Spleen (tissue), 11 donors: ENCODE results near the gene STK10. TPM values are rescaled to one million over a fixed set of nuclear protein-coding genes. Genes with fewer than 3 reads are reported as not detected.

ENCODE experiments used
- DNase-seq: peaks from one replicate; pipeline ENCODE4 v3.0.0-alpha.2; 2020
- H3K27ac ChIP-seq, 8 donors: fragments of 200-600 bp; sonication (generic) in 7 of 8; 1 replicate in 4 of 8; 2 replicates in 4 of 8; pipeline versions ENCODE4 v1.5.0 to v1.8.0; 2016 to 2021; ENCODE audit warnings: inconsistent platforms in 4 of 8, mild to moderate bottlenecking in 4 of 8, moderate library complexity in 1 of 8
- H3K27me3 ChIP-seq, 7 donors: fragments of 200-600 bp; sonication (generic) in 6 of 7; replicated peaks in 1 of 7; 1 replicate in 4 of 7; 2 replicates in 3 of 7; pipeline versions ENCODE4 v1.5.0 to v1.8.0; 2016 to 2021; ENCODE audit warnings: inconsistent platforms in 3 of 7, mild to moderate bottlenecking in 1 of 7
- H3K36me3 ChIP-seq, 6 donors: fragments of 200-600 bp; sonication (generic) in 5 of 6; 1 replicate in 4 of 6; 2 replicates in 2 of 6; pipeline versions ENCODE4 v1.5.0 to v1.8.0; 2016 to 2021; ENCODE audit warnings: inconsistent platforms in 2 of 6
- H3K4me1 ChIP-seq, 6 donors: fragments of 200-600 bp; sonication (generic) in 5 of 6; 1 replicate in 3 of 6; 2 replicates in 3 of 6; pipeline versions ENCODE4 v1.5.0 to v1.8.0; 2016 to 2021; ENCODE audit warnings: inconsistent platforms in 3 of 6
- H3K4me3 ChIP-seq, 8 donors: fragments of 200-600 bp; sonication (generic) in 7 of 8; 1 replicate in 4 of 8; 2 replicates in 4 of 8; pipeline versions ENCODE4 v1.5.0 to v1.8.0; 2016 to 2021; ENCODE audit warnings: inconsistent platforms in 4 of 8, mild to moderate bottlenecking in 4 of 8, moderate library complexity in 2 of 8
- H3K9me3 ChIP-seq, 8 donors: fragments of 200-600 bp; sonication (generic) in 7 of 8; 1 replicate in 4 of 8; 2 replicates in 4 of 8; pipeline versions ENCODE4 v1.5.0 to v1.8.0; 2016 to 2021; ENCODE audit warnings: inconsistent platforms in 4 of 8
- POLR2A ChIP-seq, 3 donors: fragments of 450-650 bp; IDR thresholded peaks; one replicate each; pipeline ENCODE4 v1.5.1; 2017; ENCODE audit warnings: antibody characterized with exemption in 3 of 3, mild to moderate bottlenecking in 1 of 3
- POLR2AphosphoS5 ChIP-seq, 3 donors: sonication (generic); formaldehyde crosslinking; IDR thresholded peaks; one replicate each; pipeline ENCODE4 v1.5.1; 2017; ENCODE audit warnings: antibody characterized with exemption in 3 of 3
- WGBS, 5 donors: extraction: QIAGEN DNeasy Blood & Tissue Kit in 3 of 5; methylation state at CpG; one replicate each; pipeline versions ENCODE4 v1.1.5 to v1.1.7; 2013 to 2018; 5-methylcytosine and 5-hydroxymethylcytosine counted together
- intact Hi-C: fragments of 100-400 bp; cut with DNase I; formaldehyde crosslinking; loops from one replicate; pipeline ENCODE4 v1.15.0; 2023; ENCODE audit warnings: low total_unique reads
- polyA plus RNA-seq, 3 donors: library from polyadenylated mRNA; stranded (reverse); fragments of 200-250 nt; gene quantifications; one replicate each; pipeline ENCODE4 v1.2.1, GENCODE V29; 2013
- total RNA-seq, 7 donors: library from RNA; depleted of rRNA in 3 of 7; stranded (reverse); fragments of >200 nt in 3 of 7; fragmentation: NEBNext Ultra II Directional in 4 of 7; extraction: Animal tissue kit (Norgen Biotek cat#: 25700) in 4 of 7; gene quantifications; one replicate each; pipeline versions ENCODE4 v1.1.0 to v1.2.1, GENCODE V29; 2016 to 2021
- TF ChIP-seq, protein P1 (sequence below), 11 experiments: fragments of 200-600 bp in 7 of 11; fragments of 450-650 bp in 4 of 11; sonication (generic) in 4 of 11; IDR thresholded peaks in 8 of 11; conservative IDR thresholded peaks in 3 of 11; 1 replicate in 7 of 11; 2 replicates in 4 of 11; pipeline versions ENCODE4 v1.4.0 to v1.8.0; 2016 to 2021; ENCODE audit warnings: antibody characterized with exemption in 11 of 11, inconsistent platforms in 4 of 11, mild to moderate bottlenecking in 1 of 11
- donor health status: healthy with polysubstance abuse.
- donor health status: DM: no; HTN: no; CAD: no; lungs with moderate emphysema.
- donor health status: DM: no; HTN: no; CAD: no.
- donor health status: Bipolar disorder and iron deficiency.
- donor health status: healthy.
- donor health status: DM: no; HTN: no; CAD: no.
- donor health status: DM: yes; HTN: yes; CAD: no.

The STK10 gene
- total and polyA plus RNA-seq, 10 donors, result 34.0 to 290 (median 168) TPM

DNA sequence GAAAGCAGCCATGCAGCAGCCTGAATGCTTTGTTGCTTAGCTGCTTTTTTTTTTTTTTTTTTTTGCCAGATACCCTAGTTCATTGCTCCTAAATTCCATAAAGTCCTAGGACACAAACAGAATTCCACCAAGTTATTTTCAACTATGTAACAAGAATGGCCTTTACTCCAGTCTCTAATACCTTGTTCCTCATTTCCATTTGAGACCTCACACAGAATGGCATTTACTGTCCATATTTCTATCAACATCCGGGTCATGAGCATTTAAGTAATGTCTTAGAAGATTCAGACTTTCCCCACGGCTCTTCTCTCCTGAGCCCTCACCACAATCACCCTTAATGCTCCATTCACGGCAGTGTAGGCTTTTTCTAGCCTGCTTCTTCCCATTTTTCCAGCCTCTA, 149.9 kb downstream of the STK10 start:
- Histone ChIP-seq H3K9me3 (no peaks in the 10 kb centered on the region), H3K4me1 (peaks cover 0 to 24% (median 2%) of the 10 kb centered on the region in 6 donors), H3K27me3 (no peaks in the 10 kb centered on the region), H3K27ac (no peak overlapping the region), H3K4me3 (no peak overlapping the region), H3K36me3 (peaks cover 0 to 11% (median 1%) of the 10 kb centered on the region in 6 donors)
- 68 to 89% (median 85%) methylated on average over 3 of the region's 3 CpGs for WGBS, 5 donors
- intact Hi-C loops, result no loop called here
- TF ChIP-seq POLR2AphosphoS5 (IDR thresholded peaks at IDR 0.05) (no peak), POLR2A (IDR thresholded peaks at IDR 0.05) (no peak)
- DNase-seq, result no peak

DNA sequence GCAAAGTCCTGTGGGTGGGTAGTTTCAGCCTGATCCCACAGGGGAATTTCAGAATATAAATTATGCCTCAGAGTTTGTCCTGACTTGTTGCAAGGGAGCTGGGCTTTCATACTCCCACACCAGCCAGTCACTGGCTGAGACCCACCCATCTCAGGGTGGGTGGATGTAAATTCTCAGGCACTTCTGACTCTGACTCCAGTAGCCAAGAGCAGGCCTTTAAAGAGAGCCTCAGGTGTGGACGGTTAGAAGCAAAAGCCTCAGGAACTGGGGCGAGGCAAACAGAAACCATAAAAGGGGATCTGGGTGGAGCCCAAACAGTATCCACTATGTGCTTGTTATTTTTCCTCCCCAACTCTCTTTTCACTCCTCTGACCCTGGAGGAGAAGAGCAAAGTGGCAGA, 153.0 kb downstream of the STK10 start:
- Histone ChIP-seq H3K27ac (no peak overlapping the region), H3K4me3 (no peak overlapping the region), H3K27me3 (no peaks in the 10 kb centered on the region), H3K9me3 (peaks cover 0 to 14% (median 9%) of the 10 kb centered on the region in 8 donors), H3K36me3 (no peaks in the 10 kb centered on the region), H3K4me1 (peaks cover 0 to 14% (median 2%) of the 10 kb centered on the region in 6 donors)
- peak; percentile 4 for DNase-seq
- intact Hi-C loops, result no loop called here
- TF ChIP-seq, protein P1, sequence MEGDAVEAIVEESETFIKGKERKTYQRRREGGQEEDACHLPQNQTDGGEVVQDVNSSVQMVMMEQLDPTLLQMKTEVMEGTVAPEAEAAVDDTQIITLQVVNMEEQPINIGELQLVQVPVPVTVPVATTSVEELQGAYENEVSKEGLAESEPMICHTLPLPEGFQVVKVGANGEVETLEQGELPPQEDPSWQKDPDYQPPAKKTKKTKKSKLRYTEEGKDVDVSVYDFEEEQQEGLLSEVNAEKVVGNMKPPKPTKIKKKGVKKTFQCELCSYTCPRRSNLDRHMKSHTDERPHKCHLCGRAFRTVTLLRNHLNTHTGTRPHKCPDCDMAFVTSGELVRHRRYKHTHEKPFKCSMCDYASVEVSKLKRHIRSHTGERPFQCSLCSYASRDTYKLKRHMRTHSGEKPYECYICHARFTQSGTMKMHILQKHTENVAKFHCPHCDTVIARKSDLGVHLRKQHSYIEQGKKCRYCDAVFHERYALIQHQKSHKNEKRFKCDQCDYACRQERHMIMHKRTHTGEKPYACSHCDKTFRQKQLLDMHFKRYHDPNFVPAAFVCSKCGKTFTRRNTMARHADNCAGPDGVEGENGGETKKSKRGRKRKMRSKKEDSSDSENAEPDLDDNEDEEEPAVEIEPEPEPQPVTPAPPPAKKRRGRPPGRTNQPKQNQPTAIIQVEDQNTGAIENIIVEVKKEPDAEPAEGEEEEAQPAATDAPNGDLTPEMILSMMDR (IDR thresholded peaks at IDR 0.05 in 8 of 11, conservative IDR thresholded peaks at IDR 0.05 in 3 of 11), result no peak
- no peak for TF ChIP-seq POLR2AphosphoS5 (IDR thresholded peaks at IDR 0.05)
- no peak for TF ChIP-seq POLR2A (IDR thresholded peaks at IDR 0.05)
- 18 to 38% (median 19%) methylated on average over 2 of the region's 2 CpGs for WGBS, 5 donors

DNA sequence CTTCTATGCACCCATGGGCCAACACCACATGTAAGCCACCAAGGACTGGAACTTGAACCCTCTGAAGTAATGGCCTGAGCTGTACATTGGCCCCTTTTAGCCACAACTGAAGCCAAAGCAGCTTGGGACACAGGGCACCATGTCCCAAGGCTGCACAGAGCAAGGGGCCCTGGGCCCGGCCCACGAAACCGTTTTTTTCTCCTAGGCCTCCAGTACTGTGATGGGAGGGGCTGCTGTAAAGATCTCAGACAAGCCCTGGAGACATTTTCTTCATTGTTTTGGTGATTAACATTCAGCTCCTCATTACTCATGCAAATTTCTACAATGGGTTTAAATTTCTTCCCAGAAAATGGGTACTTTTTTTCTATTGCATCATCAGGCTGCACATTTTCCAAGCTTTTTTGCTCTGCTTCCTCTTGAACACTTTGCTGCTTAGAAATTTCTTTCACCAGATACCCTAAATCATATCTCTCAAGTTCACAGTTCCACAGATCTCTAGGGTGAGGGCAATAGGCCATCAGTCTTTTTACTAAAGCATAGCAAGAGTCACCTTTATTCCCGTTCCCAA, 156.0 kb downstream of the STK10 start:
- H3K4me1 ChIP-seq, result peaks cover 0 to 9% (median 2%) of the 10 kb centered on the region in 6 donors
- peaks cover 0 to 14% (median 9%) of the 10 kb centered on the region in 8 donors for H3K9me3 ChIP-seq
- no peak for DNase-seq
- WGBS, 5 donors, result 94 to 98% (median 97%) methylated on average over 4 of the region's 4 CpGs
- intact Hi-C loops, result no loop called here
- no peaks in the 10 kb centered on the region for H3K36me3 ChIP-seq
- TF ChIP-seq POLR2AphosphoS5 (IDR thresholded peaks at IDR 0.05), result no peak
- no peak for TF ChIP-seq POLR2A (IDR thresholded peaks at IDR 0.05)
- TF ChIP-seq, protein P1 (IDR thresholded peaks at IDR 0.05 in 8 of 11, conservative IDR thresholded peaks at IDR 0.05 in 3 of 11), result no peak
- no peak overlapping the region for H3K27ac ChIP-seq
- no peak overlapping the region for H3K4me3 ChIP-seq
- H3K27me3 ChIP-seq, result no peaks in the 10 kb centered on the region

DNA sequence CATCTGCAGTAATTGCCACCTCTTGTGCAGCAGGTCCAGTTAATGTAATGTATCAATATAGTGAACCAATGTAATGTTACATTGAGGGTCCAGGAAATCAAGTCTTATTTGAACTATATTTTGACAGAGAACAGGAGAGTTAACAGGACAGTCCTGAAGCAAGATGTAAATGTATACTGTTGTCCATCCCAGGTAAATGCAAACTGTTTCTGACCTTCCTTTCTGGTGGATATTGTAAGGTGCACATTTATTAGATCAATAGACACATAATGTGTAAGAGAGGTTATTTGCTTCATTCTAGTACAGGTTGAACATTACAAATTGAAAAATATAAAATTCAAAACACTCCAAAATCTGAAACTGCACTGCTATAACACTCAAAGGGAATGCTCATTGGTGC, 158.1 kb downstream of the STK10 start:
- intact Hi-C loops, result no loop called here
- H3K36me3 ChIP-seq, result no peaks in the 10 kb centered on the region
- H3K27ac ChIP-seq, result no peak overlapping the region
- H3K27me3 ChIP-seq, result no peaks in the 10 kb centered on the region
- H3K4me3 ChIP-seq, result no peak overlapping the region
- no peak for TF ChIP-seq POLR2A (IDR thresholded peaks at IDR 0.05)
- TF ChIP-seq POLR2AphosphoS5 (IDR thresholded peaks at IDR 0.05), result no peak
- TF ChIP-seq, protein P1 (IDR thresholded peaks at IDR 0.05 in 8 of 11, conservative IDR thresholded peaks at IDR 0.05 in 3 of 11), result no peak
- DNase-seq, result no peak
- peaks cover 0 to 3% (median under 1%) of the 10 kb centered on the region in 6 donors for H3K4me1 ChIP-seq
- H3K9me3 ChIP-seq, result peaks cover 0 to 14% (median 9%) of the 10 kb centered on the region in 8 donors
